NCI-H82 treated with DMSO at 0.1 percent for 48 hours (cell line): ENCODE results near the gene TPM4.

Experiments used
- DNase-seq: peaks from one replicate; lab custom pipeline; 2025; ENCODE audit not compliant: unreplicated experiment; lab: John Stamatoyannopoulos, UW

TPM4 gene

GRCh38 chr19:16121967-16122366, 45.7 kb downstream of the TPM4 start:
- no peak for DNase-seq

GRCh38 chr19:16124953-16125352, 48.7 kb downstream of the TPM4 start:
- no peak for DNase-seq

GRCh38 chr19:16125737-16126495, 49.6 kb downstream of the TPM4 start:
- DNase-seq, result no peak

GRCh38 chr19:16127080-16127479, 50.8 kb downstream of the TPM4 start:
- DNase-seq, result no peak

- no peak for DNase-seq
Observed at GRCh38 chr19:16127776-16128371, 51.6 kb downstream of the TPM4 start.

- no peak for DNase-seq
Observed at GRCh38 chr19:16131648-16132047, 55.4 kb downstream of the TPM4 start.

- DNase-seq, result no peak
Observed at GRCh38 chr19:16133818-16134217, 57.5 kb downstream of the TPM4 start.

GRCh38 chr19:16134510-16134909, 58.2 kb downstream of the TPM4 start:
- no peak for DNase-seq

- no peak for DNase-seq
Observed at GRCh38 chr19:16135430-16136127, 59.3 kb downstream of the TPM4 start.

GRCh38 chr19:16136185-16136999, 60.1 kb downstream of the TPM4 start:
- DNase-seq, result no peak

GRCh38 chr19:16139752-16140151, 63.5 kb downstream of the TPM4 start:
- no peak for DNase-seq

- DNase-seq, result no peak
Observed at GRCh38 chr19:16141043-16141442, 64.7 kb downstream of the TPM4 start.

GRCh38 chr19:16142032-16142580, 65.8 kb downstream of the TPM4 start:
- DNase-seq, result no peak

GRCh38 chr19:16143399-16144215, 67.3 kb downstream of the TPM4 start, which contains the start of gene HSH2D:
Gene HSH2D, plus strand, starts transcription at chr19:16143685. Its CDS starts 5,066 bp downstream, at chr19:16148751.
- no peak for DNase-seq

GRCh38 chr19:16144216-16144581, 67.9 kb downstream of the TPM4 start:
- no peak for DNase-seq

GRCh38 chr19:16146112-16146511, 69.8 kb downstream of the TPM4 start:
- no peak for DNase-seq

- DNase-seq, result no peak
Observed at GRCh38 chr19:16148443-16149229, 72.3 kb downstream of the TPM4 start.
